Neutrophil (primary cell): ENCODE results near the gene ATF5.
"Not testable (repeated sequence)": the region's sequence is repeated elsewhere in the genome, so short reads cannot be mapped to it uniquely, and the experiment has no call there.

ENCODE experiments used
- H3K27ac ChIP-seq: fragments of 200-600 bp; sonication (generic); 2 replicates; pipeline ENCODE4 v1.5.1; 2016; ENCODE audit warnings: mild to moderate bottlenecking, moderate library complexity
- H3K27me3 ChIP-seq: fragments of 200-600 bp; sonication (generic); 2 replicates; pipeline ENCODE4 v1.6.0; 2016; ENCODE audit warnings: mild to moderate bottlenecking
- H3K36me3 ChIP-seq: fragments of 200-600 bp; sonication (generic); 2 replicates; pipeline ENCODE4 v1.5.1; 2017
- H3K4me1 ChIP-seq, 2 experiments: fragments of 200-600 bp in 1 of 2; sonication (generic) in 1 of 2; 1 replicate in 1 of 2; 2 replicates in 1 of 2; pipeline versions ENCODE4 v1.5.1 to v1.6.1; 2013 to 2016; ENCODE audit warnings: low read depth in 1 of 2, low read length in 1 of 2, mild to moderate bottlenecking in 1 of 2, moderate library complexity in 1 of 2; ENCODE audit not compliant: control insufficient read depth in 1 of 2, insufficient read depth in 1 of 2
- H3K4me3 ChIP-seq, 2 experiments: fragments of 200-600 bp in 1 of 2; sonication (generic) in 1 of 2; 1 replicate in 1 of 2; 2 replicates in 1 of 2; pipeline ENCODE4 v1.5.1; 2013 to 2016; ENCODE audit warnings: low read depth in 1 of 2, low read length in 1 of 2, mild to moderate bottlenecking in 1 of 2, moderate library complexity in 1 of 2
- H3K9me3 ChIP-seq: fragments of 200-600 bp; sonication (generic); 2 replicates; pipeline ENCODE4 v1.5.1; 2016
- CTCF ChIP-seq: fragments of 200-600 bp; sonication (generic); IDR thresholded peaks from 2 replicates; pipeline ENCODE4 v1.5.1; 2016; ENCODE audit warnings: antibody characterized with exemption

Gene ATF5

GRCh38 chr19:49968279-49968922, 39.4 kb downstream of the ATF5 start:
- no peak for TF ChIP-seq CTCF

GRCh38 chr19:49969355-49969754, 40.4 kb downstream of the ATF5 start:
- not testable (repeated sequence) for H3K27me3 ChIP-seq, H3K4me1 ChIP-seq, H3K27ac ChIP-seq, H3K9me3 ChIP-seq, H3K4me3 ChIP-seq, H3K36me3 ChIP-seq

More at GRCh38 chr19:49968279-49968922, 39.4 kb downstream of the ATF5 start:
- H3K27ac ChIP-seq = no peak overlapping the region
- no peaks in the 10 kb centered on the region for H3K9me3 ChIP-seq
- H3K36me3 ChIP-seq = no peaks in the 10 kb centered on the region
- no peak overlapping the region for H3K4me3 ChIP-seq
- H3K27me3 ChIP-seq = peaks cover 4% of the 10 kb centered on the region
- H3K4me1 ChIP-seq = no peaks in the 10 kb centered on the region

- no peak for TF ChIP-seq CTCF
Observed at GRCh38 chr19:49971991-49972411, 43.0 kb downstream of the ATF5 start.

GRCh38 chr19:49972841-49973240, 43.8 kb downstream of the ATF5 start:
- no peak for TF ChIP-seq CTCF
- Histone ChIP-seq H3K36me3 (peaks cover 37% of the 10 kb centered on the region), H3K27me3 (peaks cover 4% of the 10 kb centered on the region), H3K4me3 (no peak overlapping the region), H3K27ac (no peak overlapping the region), H3K9me3 (no peaks in the 10 kb centered on the region), H3K4me1 (no peaks in the 10 kb centered on the region)

More at GRCh38 chr19:49971991-49972411, 43.0 kb downstream of the ATF5 start:
- no peak overlapping the region for H3K27ac ChIP-seq
- no peaks in the 10 kb centered on the region for H3K9me3 ChIP-seq
- H3K36me3 ChIP-seq = peaks cover 29% of the 10 kb centered on the region
- no peak overlapping the region for H3K4me3 ChIP-seq
- peaks cover 4% of the 10 kb centered on the region for H3K27me3 ChIP-seq
- no peaks in the 10 kb centered on the region for H3K4me1 ChIP-seq

GRCh38 chr19:49973987-49974386, 45.0 kb downstream of the ATF5 start:
- Histone ChIP-seq H3K4me3 (no peak overlapping the region), H3K4me1 (no peaks in the 10 kb centered on the region), H3K27ac (no peak overlapping the region), H3K36me3 (peaks cover 49% of the 10 kb centered on the region), H3K9me3 (no peaks in the 10 kb centered on the region), H3K27me3 (peaks cover 4% of the 10 kb centered on the region)
- no peak for TF ChIP-seq CTCF

- peaks cover 1% of the 10 kb centered on the region for H3K27me3 ChIP-seq
- no peak for TF ChIP-seq CTCF
- no peak overlapping the region for H3K4me3 ChIP-seq
- H3K9me3 ChIP-seq = no peaks in the 10 kb centered on the region
- H3K36me3 ChIP-seq = peaks cover 57% of the 10 kb centered on the region
- H3K4me1 ChIP-seq = no peaks in the 10 kb centered on the region
- H3K27ac ChIP-seq = no peak overlapping the region
Observed at GRCh38 chr19:49975051-49975450, 46.0 kb downstream of the ATF5 start.
